ENCODE measurements around the gene CDC14A. TPM values are rescaled to one million over a fixed set of nuclear protein-coding genes. Genes with fewer than 3 reads are reported as not detected.
"Not testable (repeated sequence)": the region's sequence is repeated elsewhere in the genome, so short reads cannot be mapped to it uniquely, and the experiment has no call there.

Gene CDC14A
- total RNA-seq, 4 donors from 2014 or later: 18.6 to 40.6 (median 28.8) TPM

DNA sequence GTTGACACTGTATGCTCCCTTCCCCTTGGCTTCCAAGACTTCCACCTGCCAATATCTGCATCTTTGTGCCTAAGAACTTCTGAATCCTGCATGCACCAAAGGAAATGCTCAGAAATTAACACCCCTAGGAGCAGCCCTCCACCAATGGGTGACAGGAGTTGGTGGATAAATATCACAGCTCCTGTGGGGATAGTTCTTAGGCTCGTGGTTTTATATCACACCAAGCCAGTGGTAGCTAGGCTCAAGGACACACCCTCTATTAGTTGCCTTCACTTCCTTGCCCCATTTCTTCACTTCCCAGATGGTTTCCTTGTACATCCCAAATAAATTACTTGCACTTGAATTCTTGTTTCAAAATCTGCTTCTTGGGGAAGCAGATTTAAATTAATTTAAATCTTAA is 16.9 kb upstream of the CDC14A start:
- Histone ChIP-seq H3K4me3 (no peak overlapping the region), H3K9me3 (no peaks in the 10 kb centered on the region), H3K36me3 (no peaks in the 10 kb centered on the region), H3K4me1 (no peaks in the 10 kb centered on the region), H3K27ac (no peak overlapping the region), H3K27me3 (no peaks in the 10 kb centered on the region)
- no peak for TF ChIP-seq CTCF (IDR thresholded peaks at IDR 0.05)
- WGBS, 2 donors: 40 to 48% methylated on average over 1 of the region's 1 CpG
- no peak for DNase-seq (ENCODE audit: low spot score in 2 of 2)

DNA sequence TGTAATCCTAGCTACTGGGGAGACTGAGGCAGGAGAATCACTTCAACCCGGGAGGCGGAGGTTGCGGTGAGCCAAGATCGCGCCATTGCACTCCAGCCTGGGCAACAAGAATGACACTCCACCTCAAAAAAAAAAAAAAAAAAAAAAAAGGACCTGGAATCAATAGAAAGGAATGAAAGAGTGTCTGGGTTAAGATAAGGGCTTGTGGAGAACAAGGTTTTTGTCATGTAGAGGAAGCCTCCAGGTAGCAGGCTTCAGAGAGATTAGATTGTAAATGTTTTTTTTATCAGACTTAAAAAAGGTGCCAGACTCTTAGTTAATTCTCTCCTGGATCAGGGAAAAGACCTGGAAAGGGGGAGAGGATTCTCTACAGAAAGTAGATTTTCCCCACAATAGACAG is 14.4 kb upstream of the CDC14A start:
- not testable (repeated sequence) for H3K4me3 ChIP-seq; H3K4me1 ChIP-seq; H3K27ac ChIP-seq; DNase-seq (ENCODE audit: low spot score in 2 of 2); H3K27me3 ChIP-seq; H3K36me3 ChIP-seq; H3K9me3 ChIP-seq
- 94 to 95% methylated on average over 5 of the region's 5 CpGs for WGBS, 2 donors

DNA sequence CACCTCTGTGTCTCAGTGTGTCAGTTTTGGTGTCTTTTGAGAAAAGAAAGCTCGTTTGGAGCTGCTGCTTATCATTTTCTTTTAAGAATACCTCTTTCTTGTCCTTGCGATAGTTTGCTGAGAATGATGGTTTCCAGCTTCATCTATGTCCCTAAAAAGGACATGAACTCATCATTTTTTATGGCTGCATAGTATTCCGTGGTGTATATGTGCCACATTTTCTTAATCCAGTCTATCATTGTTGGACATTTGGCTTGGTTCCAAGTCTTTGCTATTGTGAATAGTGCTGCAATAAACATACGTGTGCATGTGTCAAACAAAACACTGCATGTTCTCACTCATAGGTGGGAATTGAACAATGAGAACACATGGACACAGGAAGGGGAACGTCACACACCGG is 12.6 kb upstream of the CDC14A start:
- not testable (repeated sequence) for H3K4me3 ChIP-seq; H3K36me3 ChIP-seq; DNase-seq (ENCODE audit: low spot score in 2 of 2); H3K9me3 ChIP-seq; H3K27ac ChIP-seq; H3K4me1 ChIP-seq; H3K27me3 ChIP-seq
- 91% methylated on average over 6 of the region's 6 CpGs for WGBS, 2 donors

DNA sequence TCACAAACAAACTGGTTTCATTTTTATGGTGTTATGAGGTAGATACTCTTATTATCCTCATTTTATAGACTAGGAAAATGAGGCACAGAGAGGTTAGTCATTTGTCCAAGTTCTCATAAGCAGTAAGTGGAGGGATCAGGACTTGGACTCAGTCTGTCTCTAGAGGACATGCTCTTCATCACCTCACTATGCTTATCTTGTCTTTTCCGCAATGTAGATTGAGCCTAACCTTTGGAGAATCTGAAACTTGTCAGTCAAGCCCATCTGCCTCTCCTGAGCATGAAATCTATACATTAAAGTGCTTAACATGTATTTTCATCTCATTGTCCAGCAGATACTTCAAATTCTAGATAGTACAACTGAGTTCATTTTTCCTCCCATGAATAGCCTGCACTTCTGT is 11.8 kb upstream of the CDC14A start:
- WGBS, 2 donors: 94 to 100% methylated on average over 1 of the region's 1 CpG
- Histone ChIP-seq H3K4me3 (no peak overlapping the region), H3K9me3 (no peaks in the 10 kb centered on the region), H3K27ac (no peak overlapping the region), H3K36me3 (no peaks in the 10 kb centered on the region), H3K27me3 (no peaks in the 10 kb centered on the region), H3K4me1 (no peaks in the 10 kb centered on the region)
- DNase-seq (ENCODE audit: low spot score in 2 of 2): no peak
- TF ChIP-seq POLR2A (IDR thresholded peaks at IDR 0.05): no peak

DNA sequence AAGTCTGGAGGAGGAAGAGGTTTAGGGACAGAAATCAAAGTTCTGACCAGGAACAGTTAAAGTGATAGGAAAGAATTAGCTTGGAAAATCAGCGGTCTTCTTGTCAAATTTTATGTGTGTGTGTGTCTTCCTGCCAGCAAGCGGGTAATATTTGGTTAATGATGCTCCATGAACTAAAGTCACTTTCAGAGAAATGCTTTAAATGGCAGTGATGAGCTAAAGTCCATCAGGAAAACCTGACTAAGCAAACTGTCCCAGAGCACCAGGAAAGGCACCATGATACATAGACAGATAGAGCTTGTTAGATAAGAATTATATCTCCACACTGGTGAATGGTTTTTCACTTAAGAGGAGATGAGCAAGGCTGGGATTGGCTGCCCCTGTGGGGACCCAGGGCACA is 10.0 kb upstream of the CDC14A start:
- H3K9me3 ChIP-seq: no peaks in the 10 kb centered on the region
- H3K27ac ChIP-seq: no peak overlapping the region
- TF ChIP-seq CTCF (IDR thresholded peaks at IDR 0.05) (no peak), EP300 (IDR thresholded peaks at IDR 0.05) (no peak), POLR2A (IDR thresholded peaks at IDR 0.05) (no peak)
- no peak overlapping the region for H3K4me3 ChIP-seq
- H3K27me3 ChIP-seq: no peaks in the 10 kb centered on the region
- no peaks in the 10 kb centered on the region for H3K36me3 ChIP-seq
- H3K4me1 ChIP-seq: no peaks in the 10 kb centered on the region
- no peak for DNase-seq (ENCODE audit: low spot score in 2 of 2)
- WGBS, 2 donors: 94% methylated on average over 2 of the region's 2 CpGs

GRCh38 chr1:100343897-100344296 is 8.4 kb upstream of the CDC14A start:
- Histone ChIP-seq H3K36me3 (no peaks in the 10 kb centered on the region), H3K27me3 (no peaks in the 10 kb centered on the region), H3K4me1 (no peaks in the 10 kb centered on the region), H3K27ac (no peak overlapping the region), H3K9me3 (no peaks in the 10 kb centered on the region), H3K4me3 (no peak overlapping the region)
- 31 to 33% methylated on average over 3 of the region's 3 CpGs for WGBS, 2 donors
- no peak for TF ChIP-seq CTCF (IDR thresholded peaks at IDR 0.05)
- TF ChIP-seq EP300 (IDR thresholded peaks at IDR 0.05): no peak
- no peak for TF ChIP-seq POLR2A (IDR thresholded peaks at IDR 0.05)
- DNase-seq (ENCODE audit: low spot score in 2 of 2): no peak

DNA sequence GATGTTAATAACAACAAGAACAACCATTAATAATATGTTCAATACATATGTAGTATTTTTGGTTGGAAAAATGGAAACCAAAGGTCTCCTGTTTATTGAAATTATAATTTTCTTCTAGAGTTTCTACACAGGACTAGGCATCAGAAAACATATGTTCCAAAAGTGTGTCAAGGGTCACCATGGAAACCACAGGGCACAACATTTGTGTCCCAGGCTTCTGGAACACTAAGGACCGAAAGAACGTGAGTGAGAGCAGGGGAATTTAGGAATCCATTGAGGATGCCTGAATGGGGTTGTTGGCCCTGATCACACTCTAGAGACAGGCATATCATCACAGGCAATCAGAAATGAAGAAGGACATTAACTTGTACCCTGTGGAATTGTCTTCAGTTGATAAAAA is 7.5 kb upstream of the CDC14A start:
- Histone ChIP-seq H3K27me3 (no peaks in the 10 kb centered on the region), H3K36me3 (no peaks in the 10 kb centered on the region), H3K9me3 (no peaks in the 10 kb centered on the region), H3K4me3 (no peak overlapping the region), H3K4me1 (no peaks in the 10 kb centered on the region), H3K27ac (no peak overlapping the region)
- WGBS, 2 donors: 61 to 75% methylated on average over 2 of the region's 2 CpGs
- no peak for DNase-seq (ENCODE audit: low spot score in 2 of 2)
- TF ChIP-seq POLR2A (IDR thresholded peaks at IDR 0.05): no peak
- no peak for TF ChIP-seq EP300 (IDR thresholded peaks at IDR 0.05)
- no peak for TF ChIP-seq CTCF (IDR thresholded peaks at IDR 0.05)

All from tibial nerve (tissue), 4 donors.